ENCODE results near the gene HNRNPA1. TPM values are rescaled to one million over a fixed set of nuclear protein-coding genes. Genes with fewer than 3 reads are reported as not detected.

HNRNPA1 gene
- total and polyA plus RNA-seq, 9 of the 15 experiments (the other 6 are each of a cell fraction or from before 2014, with no cell fraction given): 1,166 to 2,703 (median 1,815) TPM

- TF ChIP-seq ZNF639 (CRISPR knock-in tag; conservative IDR thresholded peaks at IDR 0.05 in 1 of 2, IDR thresholded peaks at IDR 0.05 in 1 of 2): no peak
- TF ChIP-seq PCBP1 (IDR thresholded peaks at IDR 0.05; ENCODE audit: low read depth, low read length, poor library complexity, severe bottlenecking): no peak
- no peak for TF ChIP-seq TBL1XR1 (IDR thresholded peaks at IDR 0.05; ENCODE audit: low read length in 2 of 2)
- TF ChIP-seq MCM2 (IDR thresholded peaks at IDR 0.05; ENCODE audit: low read depth): no peak
- peak; percentile 94 for TF ChIP-seq MYBL2 (IDR thresholded peaks at IDR 0.05; ENCODE audit: low read depth)
- no peak for TF ChIP-seq MYBL2 (CRISPR knock-in tag; IDR thresholded peaks at IDR 0.05; ENCODE audit: borderline replicate concordance)
- no peak for TF ChIP-seq PTRF (tag; IDR thresholded peaks at IDR 0.05)
- no peak for TF ChIP-seq NCOA4 (IDR thresholded peaks at IDR 0.05; ENCODE audit: partially characterized antibody)
- TF ChIP-seq BRD4 (IDR thresholded peaks at IDR 0.05): no peak
- TF ChIP-seq BRF1 (IDR thresholded peaks at IDR 0.05; ENCODE audit: borderline replicate concordance, extremely low read depth, insufficient read length): no peak
- no peak for TF ChIP-seq THRA (IDR thresholded peaks at IDR 0.05)
- TF ChIP-seq PYGO2 (tag; IDR thresholded peaks at IDR 0.05): no peak
- no peak for TF ChIP-seq ZNF655 (CRISPR knock-in tag; IDR thresholded peaks at IDR 0.05)
- 0 out of 4 replicates have a peak, but pooled peaks of 1 of the 2 experiments have one; percentile 49 for TF ChIP-seq KDM4B (IDR thresholded peaks at IDR 0.05; ENCODE audit: borderline replicate concordance in 2 of 2, low read depth in 1 of 2)
- TF ChIP-seq KLF6 (CRISPR knock-in tag; IDR thresholded peaks at IDR 0.05; ENCODE audit: borderline replicate concordance): no peak
- peak; percentile 67 for TF ChIP-seq CHD2 (IDR thresholded peaks at IDR 0.05; ENCODE audit: low read depth, low read length)
- TF ChIP-seq KLF10 (CRISPR knock-in tag; IDR thresholded peaks at IDR 0.05): no peak
- TF ChIP-seq ZZZ3 (IDR thresholded peaks at IDR 0.05): peak; percentile 93
- TF ChIP-seq NFE2 (IDR thresholded peaks at IDR 0.05; ENCODE audit: low read depth): 0 out of 2 replicates have a peak, but pooled peaks have one; percentile 7
- TF ChIP-seq CTCFL (IDR thresholded peaks at IDR 0.05; ENCODE audit: borderline replicate concordance, insufficient read depth, low read depth, low read length, poor library complexity, severe bottlenecking): no peak
Observed at GRCh38 chr12:54279632-54280467, 676 bp upstream of the HNRNPA1 start, which contains the start of gene CBX5 (continued).

Measured in K562 (cell line).